ENCODE measurements around the gene PITPNM3. TPM values are rescaled to one million over a fixed set of nuclear protein-coding genes. Genes with fewer than 3 reads are reported as not detected.
"Not testable (repeated sequence)": the region's sequence is repeated elsewhere in the genome, so short reads cannot be mapped to it uniquely, and the experiment has no call there.

PITPNM3 gene
- total RNA-seq, 1 experiment from 2014 or later, result 0.71 TPM

- Histone ChIP-seq H3K36me3 (ENCODE audit: insufficient read depth, low read length, poor library complexity, severe bottlenecking) (no peaks in the 10 kb centered on the region), H3K4me3 (ENCODE audit: low read depth, low read length, poor library complexity, severe bottlenecking) (no peak overlapping the region), H3K27ac (ENCODE audit: low read depth, low read length, poor library complexity, severe bottlenecking) (no peak overlapping the region), H3K4me1 (ENCODE audit: insufficient read depth, low read length, poor library complexity, severe bottlenecking) (peaks cover 35% of the 10 kb centered on the region), H3K9me3 (ENCODE audit: low read depth, low read length, poor library complexity, severe bottlenecking) (no peaks in the 10 kb centered on the region), H3K27me3 (replicated peaks; ENCODE audit: insufficient read depth, low read depth, low read length, poor library complexity) (no peaks in the 10 kb centered on the region)
- TF ChIP-seq CTCF (conservative IDR thresholded peaks at IDR 0.05; ENCODE audit: low read depth, low read length), result no peak
- no peak for TF ChIP-seq EZH2 (IDR thresholded peaks at IDR 0.05; ENCODE audit: borderline replicate concordance, low read depth, low read length, poor library complexity, severe bottlenecking)
- POLR2A ChIA-PET (ENCODE audit: low non-redundant PET), result no interaction called here
- CTCF ChIA-PET, result no interaction called here
- BruUV-seq (replicated peaks), result no TSS peak
- intact Hi-C loops (cut with micrococcal nuclease; ENCODE audit: unreplicated experiment), result no loop called here
- no peak for DNase-seq (ENCODE audit: low spot score)
These were observed 72.8 kb downstream of the PITPNM3 start for GRCh38 chr17:6483507-6483906.

DNA sequence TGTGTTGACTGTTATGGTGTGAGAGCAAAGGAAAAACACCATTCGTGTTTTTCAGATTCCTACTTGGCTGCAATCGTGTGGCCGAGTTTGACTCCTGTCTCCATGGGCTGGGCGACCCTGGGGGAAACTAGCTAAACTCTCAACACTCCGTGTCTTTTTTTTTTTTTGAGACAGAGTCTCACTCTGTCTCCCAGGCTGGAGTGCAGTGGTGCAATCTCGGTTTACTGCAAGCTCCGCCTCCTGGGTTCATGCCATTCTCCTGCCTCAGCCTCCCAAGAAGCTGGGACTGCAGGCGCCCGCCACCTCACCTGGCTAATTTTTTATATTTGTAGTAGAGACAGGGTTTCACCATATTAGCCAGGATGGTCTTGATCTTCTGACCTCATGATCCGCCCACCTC is 73.6 kb downstream of the PITPNM3 start:
- H3K36me3 ChIP-seq (ENCODE audit: insufficient read depth, low read length, poor library complexity, severe bottlenecking); H3K9me3 ChIP-seq (ENCODE audit: low read depth, low read length, poor library complexity, severe bottlenecking); BruUV-seq (replicated peaks); H3K27me3 ChIP-seq (replicated peaks; ENCODE audit: insufficient read depth, low read depth, low read length, poor library complexity); DNase-seq (ENCODE audit: low spot score); POLR2A ChIA-PET (ENCODE audit: low non-redundant PET); intact Hi-C loops (cut with micrococcal nuclease; ENCODE audit: unreplicated experiment); H3K4me3 ChIP-seq (ENCODE audit: low read depth, low read length, poor library complexity, severe bottlenecking); CTCF ChIA-PET; H3K27ac ChIP-seq (ENCODE audit: low read depth, low read length, poor library complexity, severe bottlenecking): not testable (repeated sequence)
- H3K4me1 ChIP-seq (ENCODE audit: insufficient read depth, low read length, poor library complexity, severe bottlenecking), result peaks cover 32% of the 10 kb centered on the region

DNA sequence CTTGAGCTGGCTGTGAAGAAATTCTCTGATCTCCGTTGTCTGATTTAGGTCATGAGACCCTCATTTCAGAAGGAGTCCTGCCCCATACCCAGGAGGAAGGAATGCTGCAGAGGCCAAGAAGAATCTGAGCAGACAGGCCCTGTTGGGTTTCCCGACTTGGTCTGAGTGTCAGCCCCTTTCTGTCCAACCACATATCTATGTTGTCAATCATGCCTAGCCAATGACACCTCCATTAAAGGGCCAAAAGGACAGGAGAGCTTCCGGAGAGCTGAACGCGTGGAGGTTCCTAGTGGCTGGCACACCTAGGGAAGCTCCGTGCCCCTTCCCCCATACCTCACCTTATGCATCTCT is 74.3 kb downstream of the PITPNM3 start:
- POLR2A ChIA-PET (ENCODE audit: low non-redundant PET), result no interaction called here
- no TSS peak for BruUV-seq (replicated peaks)
- no peak for DNase-seq (ENCODE audit: low spot score)
- TF ChIP-seq EZH2 (IDR thresholded peaks at IDR 0.05; ENCODE audit: borderline replicate concordance, low read depth, low read length, poor library complexity, severe bottlenecking), result no peak
- TF ChIP-seq CTCF (conservative IDR thresholded peaks at IDR 0.05; ENCODE audit: low read depth, low read length), result no peak
- Histone ChIP-seq H3K27me3 (replicated peaks; ENCODE audit: insufficient read depth, low read depth, low read length, poor library complexity) (no peaks in the 10 kb centered on the region), H3K27ac (ENCODE audit: low read depth, low read length, poor library complexity, severe bottlenecking) (no peak overlapping the region), H3K4me1 (ENCODE audit: insufficient read depth, low read length, poor library complexity, severe bottlenecking) (peaks cover 24% of the 10 kb centered on the region), H3K4me3 (ENCODE audit: low read depth, low read length, poor library complexity, severe bottlenecking) (no peak overlapping the region), H3K36me3 (ENCODE audit: insufficient read depth, low read length, poor library complexity, severe bottlenecking) (no peaks in the 10 kb centered on the region), H3K9me3 (ENCODE audit: low read depth, low read length, poor library complexity, severe bottlenecking) (no peaks in the 10 kb centered on the region)
- CTCF ChIA-PET, result no interaction called here
- intact Hi-C loops (cut with micrococcal nuclease; ENCODE audit: unreplicated experiment), result no loop called here

- no peak for TF ChIP-seq EZH2 (IDR thresholded peaks at IDR 0.05; ENCODE audit: borderline replicate concordance, low read depth, low read length, poor library complexity, severe bottlenecking)
- TF ChIP-seq CTCF (conservative IDR thresholded peaks at IDR 0.05; ENCODE audit: low read depth, low read length), result no peak
These were observed 76.1 kb downstream of the PITPNM3 start for GRCh38 chr17:6480303-6480675.

More at GRCh38 chr17:6480303-6480675, 76.1 kb downstream of the PITPNM3 start:
- DNase-seq (ENCODE audit: low spot score), result no peak
- no TSS peak for BruUV-seq (replicated peaks)
- Histone ChIP-seq H3K36me3 (ENCODE audit: insufficient read depth, low read length, poor library complexity, severe bottlenecking) (no peaks in the 10 kb centered on the region), H3K27me3 (replicated peaks; ENCODE audit: insufficient read depth, low read depth, low read length, poor library complexity) (no peaks in the 10 kb centered on the region), H3K4me3 (ENCODE audit: low read depth, low read length, poor library complexity, severe bottlenecking) (no peak overlapping the region), H3K4me1 (ENCODE audit: insufficient read depth, low read length, poor library complexity, severe bottlenecking) (peaks cover 26% of the 10 kb centered on the region), H3K27ac (ENCODE audit: low read depth, low read length, poor library complexity, severe bottlenecking) (no peak overlapping the region), H3K9me3 (ENCODE audit: low read depth, low read length, poor library complexity, severe bottlenecking) (no peaks in the 10 kb centered on the region)
- ChIA-PET CTCF (interaction anchor here (0.7 kb wide), 1 partner anchor 8 kb away, joined by 3 read pairs; no protein-coding TSS in a partner anchor), POLR2A (ENCODE audit: low non-redundant PET) (no interaction called here)
- intact Hi-C loops (cut with micrococcal nuclease; ENCODE audit: unreplicated experiment), result no loop called here

Measured in A673 (cell line).